Measurements from ENCODE around the gene ADCK1. TPM values are rescaled to one million over a fixed set of nuclear protein-coding genes. Genes with fewer than 3 reads are reported as not detected.
"Not testable (repeated sequence)": the region's sequence is repeated elsewhere in the genome, so short reads cannot be mapped to it uniquely, and the experiment has no call there.

Gene ADCK1
- total RNA-seq, 2 donors from 2014 or later = 9.6 to 10.1 TPM

- H3K27me3 ChIP-seq (replicated peaks; ENCODE audit: insufficient read depth) = no peaks in the 10 kb centered on the region
- no peak for DNase-seq (ENCODE audit: low spot score)
- TF ChIP-seq, protein P1, sequence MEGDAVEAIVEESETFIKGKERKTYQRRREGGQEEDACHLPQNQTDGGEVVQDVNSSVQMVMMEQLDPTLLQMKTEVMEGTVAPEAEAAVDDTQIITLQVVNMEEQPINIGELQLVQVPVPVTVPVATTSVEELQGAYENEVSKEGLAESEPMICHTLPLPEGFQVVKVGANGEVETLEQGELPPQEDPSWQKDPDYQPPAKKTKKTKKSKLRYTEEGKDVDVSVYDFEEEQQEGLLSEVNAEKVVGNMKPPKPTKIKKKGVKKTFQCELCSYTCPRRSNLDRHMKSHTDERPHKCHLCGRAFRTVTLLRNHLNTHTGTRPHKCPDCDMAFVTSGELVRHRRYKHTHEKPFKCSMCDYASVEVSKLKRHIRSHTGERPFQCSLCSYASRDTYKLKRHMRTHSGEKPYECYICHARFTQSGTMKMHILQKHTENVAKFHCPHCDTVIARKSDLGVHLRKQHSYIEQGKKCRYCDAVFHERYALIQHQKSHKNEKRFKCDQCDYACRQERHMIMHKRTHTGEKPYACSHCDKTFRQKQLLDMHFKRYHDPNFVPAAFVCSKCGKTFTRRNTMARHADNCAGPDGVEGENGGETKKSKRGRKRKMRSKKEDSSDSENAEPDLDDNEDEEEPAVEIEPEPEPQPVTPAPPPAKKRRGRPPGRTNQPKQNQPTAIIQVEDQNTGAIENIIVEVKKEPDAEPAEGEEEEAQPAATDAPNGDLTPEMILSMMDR (IDR thresholded peaks at IDR 0.05) = no peak
- TF ChIP-seq POLR2A (IDR thresholded peaks at IDR 0.05) (no peak), POLR2AphosphoS5 (IDR thresholded peaks at IDR 0.05) (no peak)
- H3K4me1 ChIP-seq (replicated peaks) = no peaks in the 10 kb centered on the region
- intact Hi-C loops (cut with DNase I) = no loop called here
- no peaks in the 10 kb centered on the region for H3K36me3 ChIP-seq
- 62% methylated on average over 5 of the region's 5 CpGs for WGBS
- no peaks in the 10 kb centered on the region for H3K9me3 ChIP-seq
- no peak overlapping the region for H3K27ac ChIP-seq
- no peak overlapping the region for H3K4me3 ChIP-seq
Measured at GRCh38 chr14:77950371-77951063, 150.6 kb downstream of the ADCK1 start.

GRCh38 chr14:77955816-77956484, 156.0 kb downstream of the ADCK1 start:
- intact Hi-C loops (cut with DNase I) = no loop called here

DNA sequence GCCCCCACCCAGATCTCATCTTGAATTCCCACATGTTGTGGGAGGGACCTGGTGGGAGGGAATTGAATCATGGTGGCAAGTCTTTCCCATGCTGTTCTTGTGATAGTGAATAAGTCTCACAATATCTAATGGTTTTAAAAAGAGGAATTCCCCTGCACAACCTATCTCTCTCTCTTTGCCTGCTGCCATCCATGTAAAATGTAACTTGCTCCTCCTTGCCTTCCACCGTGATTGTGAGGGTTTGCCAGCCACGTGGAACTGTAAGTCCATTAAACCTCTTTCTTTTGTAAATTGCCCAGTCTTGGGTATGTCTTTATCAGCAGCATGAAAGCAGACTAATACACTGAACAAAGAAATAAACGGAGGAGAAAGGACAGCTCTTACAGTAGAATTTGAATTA, 159.8 kb downstream of the ADCK1 start:
- H3K36me3 ChIP-seq; H3K4me3 ChIP-seq; DNase-seq (ENCODE audit: low spot score); H3K27me3 ChIP-seq (replicated peaks; ENCODE audit: insufficient read depth); H3K9me3 ChIP-seq; H3K27ac ChIP-seq; H3K4me1 ChIP-seq (replicated peaks); intact Hi-C loops (cut with DNase I): not testable (repeated sequence)
- WGBS = 45% methylated on average over 3 of the region's 3 CpGs

More at GRCh38 chr14:77955816-77956484, 156.0 kb downstream of the ADCK1 start:
- no peaks in the 10 kb centered on the region for H3K4me1 ChIP-seq (replicated peaks)
- H3K4me3 ChIP-seq = no peak overlapping the region
- WGBS = 35% methylated on average over 13 of the region's 13 CpGs
- no peak overlapping the region for H3K27ac ChIP-seq
- H3K36me3 ChIP-seq = no peaks in the 10 kb centered on the region
- DNase-seq (ENCODE audit: low spot score) = no peak
- TF ChIP-seq, protein P1 (IDR thresholded peaks at IDR 0.05) = no peak
- TF ChIP-seq POLR2AphosphoS5 (IDR thresholded peaks at IDR 0.05) = no peak
- TF ChIP-seq POLR2A (IDR thresholded peaks at IDR 0.05) = no peak
- H3K27me3 ChIP-seq (replicated peaks; ENCODE audit: insufficient read depth) = no peaks in the 10 kb centered on the region
- no peaks in the 10 kb centered on the region for H3K9me3 ChIP-seq

DNA sequence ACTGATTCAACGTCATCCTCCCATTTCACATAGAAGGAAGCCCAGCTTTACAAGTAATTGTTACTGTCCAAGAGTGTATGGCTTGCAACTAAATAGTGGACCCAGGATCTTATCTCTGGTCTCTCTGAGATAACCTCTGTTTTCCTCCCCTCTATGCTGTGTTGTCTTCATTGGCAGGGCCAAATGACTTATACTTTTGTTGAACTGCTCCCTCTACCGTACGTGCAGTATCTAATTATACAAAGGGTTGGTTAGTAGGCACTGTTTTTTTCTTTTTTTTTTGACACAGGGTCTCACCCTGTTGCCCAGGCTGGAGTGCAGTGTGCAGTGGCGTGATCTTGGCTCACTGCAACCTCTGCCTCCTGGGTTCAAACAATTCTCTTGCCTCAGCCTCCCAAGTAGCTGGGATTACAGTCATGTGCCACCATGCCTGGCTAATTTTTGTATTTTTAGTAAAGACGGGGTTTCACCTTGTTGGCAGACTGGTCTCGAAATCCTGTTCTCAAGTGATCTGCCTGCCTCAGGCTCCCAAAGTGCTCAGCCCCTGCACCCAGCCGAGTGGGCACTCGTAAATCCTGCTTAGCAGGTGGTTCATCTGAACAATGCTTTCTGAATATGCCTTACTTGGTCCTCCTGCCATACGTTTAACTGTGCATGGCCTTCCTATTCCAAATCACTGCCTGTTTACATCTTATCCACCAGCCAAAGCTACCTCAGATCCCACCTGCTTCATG, 162.1 kb downstream of the ADCK1 start:
- intact Hi-C loops (cut with DNase I) = no loop called here
- Histone ChIP-seq H3K9me3 (no peaks in the 10 kb centered on the region), H3K27ac (no peak overlapping the region), H3K36me3 (no peaks in the 10 kb centered on the region), H3K4me1 (replicated peaks) (no peaks in the 10 kb centered on the region), H3K27me3 (replicated peaks; ENCODE audit: insufficient read depth) (no peaks in the 10 kb centered on the region), H3K4me3 (no peak overlapping the region)
- WGBS = 72% methylated on average over 9 of the region's 9 CpGs
- TF ChIP-seq POLR2A (IDR thresholded peaks at IDR 0.05) = no peak
- TF ChIP-seq, protein P1 (IDR thresholded peaks at IDR 0.05) = no peak
- no peak for TF ChIP-seq POLR2AphosphoS5 (IDR thresholded peaks at IDR 0.05)
- no peak for DNase-seq (ENCODE audit: low spot score)

DNA sequence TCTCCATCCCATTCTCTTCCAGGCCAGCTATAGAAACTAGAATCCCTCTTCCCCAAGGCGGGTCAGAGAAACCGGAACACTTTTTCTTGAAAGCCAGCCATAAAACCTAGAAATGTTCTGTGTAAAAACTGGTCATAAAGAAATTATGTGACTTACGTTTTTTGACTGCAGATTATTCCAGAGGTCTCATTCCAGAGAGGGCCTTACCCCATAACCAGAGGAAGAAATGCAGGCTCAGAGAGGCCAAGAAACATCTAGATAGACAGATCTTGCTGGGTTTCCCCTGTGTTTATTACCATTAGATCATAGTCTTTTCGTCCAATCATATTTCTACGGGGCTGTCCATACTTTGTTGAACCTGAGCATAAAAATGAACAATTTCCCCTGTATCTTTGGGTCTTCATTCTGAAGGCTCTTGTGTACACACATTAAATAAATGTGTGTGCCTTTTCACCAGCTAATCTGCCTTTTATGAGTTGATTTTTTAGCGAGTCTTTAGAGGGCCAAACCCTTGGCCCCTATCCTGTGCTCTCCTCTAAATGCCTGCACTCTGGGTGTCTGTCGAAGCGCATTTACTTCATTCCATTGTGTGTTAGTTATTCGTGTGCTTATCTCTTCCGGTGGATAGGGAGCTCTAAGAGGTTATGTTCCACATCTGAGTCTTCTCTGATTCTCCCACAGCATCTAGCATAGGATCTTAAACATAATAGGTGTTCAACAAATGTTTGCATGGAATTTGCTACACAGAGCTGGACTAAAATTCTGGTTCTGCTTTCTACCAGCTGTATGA, 163.0 kb downstream of the ADCK1 start:
- H3K27me3 ChIP-seq (replicated peaks; ENCODE audit: insufficient read depth) = no peaks in the 10 kb centered on the region
- DNase-seq (ENCODE audit: low spot score) = no peak
- no peaks in the 10 kb centered on the region for H3K4me1 ChIP-seq (replicated peaks)
- H3K9me3 ChIP-seq = no peaks in the 10 kb centered on the region
- H3K4me3 ChIP-seq = no peak overlapping the region
- no peak overlapping the region for H3K27ac ChIP-seq
- intact Hi-C loops (cut with DNase I) = no loop called here
- 54% methylated on average over 10 of the region's 10 CpGs for WGBS
- TF ChIP-seq, protein P1 (IDR thresholded peaks at IDR 0.05) = no peak
- TF ChIP-seq POLR2A (IDR thresholded peaks at IDR 0.05) (no peak), POLR2AphosphoS5 (IDR thresholded peaks at IDR 0.05) (no peak)
- H3K36me3 ChIP-seq = no peaks in the 10 kb centered on the region
